Endothelial cell of umbilical vein (primary cell): ENCODE measurements around the gene SLC6A2. TPM values are rescaled to one million over a fixed set of nuclear protein-coding genes. Genes with fewer than 3 reads are reported as not detected.

Source experiments
- BruUV-seq: library from RNA; stranded (reverse); fragments of 400-500 nt; replicated peaks from 2 replicates; lab custom pipeline; 2021; lab: Mats Ljungman, UMichigan
- CTCF ChIA-PET: fragments of 300-600, 350-600 bp; sonication (Branson Sonifier 250); formaldehyde crosslinking; loops from one replicate; lab custom pipeline; 2021; ENCODE audit warnings: antibody characterized with exemption, inconsistent platforms; lab: Charles Lee
- POLR2A ChIA-PET: fragments of 300-600, 350-600 bp; sonication (Branson Sonifier 250); formaldehyde crosslinking; loops from one replicate; lab custom pipeline; 2021; ENCODE audit warnings: antibody characterized with exemption, inconsistent platforms; lab: Charles Lee
- DNase-seq: peaks from one replicate; pipeline ENCODE4 v3.0.0-alpha.2; 2011; ENCODE audit warnings: low read depth, low spot score
- FAIRE-seq: peaks from 2 replicates; lab custom pipeline; 2011; peaks lifted over from hg19 to GRCh38; lab: Jason Lieb, UNC
- H2AFZ ChIP-seq: 2 replicates; pipeline ENCODE4 v1.6.0; 2012; ENCODE audit warnings: low read depth, low read length, control low read depth, inconsistent platforms
- H3K27ac ChIP-seq: 2 replicates; pipeline ENCODE4 v1.5.1; 2011; ENCODE audit warnings: low read depth, mild to moderate bottlenecking, control low read depth, low read length, moderate library complexity; ENCODE audit not compliant: insufficient read depth
- H3K27me3 ChIP-seq, 2 experiments: 2 replicates each; pipeline versions ENCODE4 v1.6.0 to v1.6.1; 2011; ENCODE audit warnings: low read length in 2 of 2, mixed read lengths in 1 of 2; ENCODE audit not compliant: control insufficient read depth in 2 of 2, insufficient read depth in 2 of 2
- H3K36me3 ChIP-seq, 2 experiments: 2 replicates in 1 of 2; 3 replicates in 1 of 2; pipeline ENCODE4 v1.5.1; 2011; ENCODE audit warnings: low read length in 2 of 2, mild to moderate bottlenecking in 1 of 2, moderate library complexity in 1 of 2; ENCODE audit not compliant: control insufficient read depth in 2 of 2, insufficient read depth in 2 of 2; ENCODE audit errors: extremely low read depth in 1 of 2
- H3K4me1 ChIP-seq: 3 replicates; pipeline ENCODE4 v1.5.1; 2011; ENCODE audit warnings: mild to moderate bottlenecking, low read length; ENCODE audit not compliant: control insufficient read depth, insufficient read depth; ENCODE audit errors: extremely low read depth
- H3K4me2 ChIP-seq: 2 replicates; pipeline ENCODE4 v1.6.1; 2011; ENCODE audit warnings: low read length, control low read depth, mixed read lengths; ENCODE audit not compliant: insufficient read depth
- H3K4me3 ChIP-seq, 3 experiments: fragments of 200-600 bp in 1 of 3; sonication (generic), shearing (Covaris generic) in 1 of 3; replicated peaks in 1 of 3; 2 replicates each; pipeline ENCODE4 v1.5.1; 2011 to 2016; ENCODE audit warnings: control low read depth in 3 of 3, low read length in 3 of 3, mild to moderate bottlenecking in 2 of 3, inconsistent platforms in 1 of 3, low read depth in 1 of 3, moderate library complexity in 1 of 3; ENCODE audit not compliant: insufficient read depth in 1 of 3
- H3K79me2 ChIP-seq: 2 replicates; pipeline ENCODE4 v1.6.0; 2012; ENCODE audit warnings: low read length, inconsistent platforms; ENCODE audit not compliant: control insufficient read depth, insufficient read depth
- H3K9ac ChIP-seq: replicated peaks from 2 replicates; pipeline ENCODE3; 2011; ENCODE audit warnings: low read length, control low read depth; ENCODE audit not compliant: insufficient read depth; ENCODE audit errors: extremely low read depth
- H3K9me1 ChIP-seq: replicated peaks from 3 replicates; pipeline ENCODE4 v1.6.0; 2011; ENCODE audit warnings: mild to moderate bottlenecking, low read length; ENCODE audit not compliant: control insufficient read depth, insufficient read depth; ENCODE audit errors: extremely low read depth
- H3K9me3 ChIP-seq: replicated peaks from 2 replicates; pipeline ENCODE4 v1.5.1; 2012; ENCODE audit warnings: low read length, inconsistent platforms; ENCODE audit not compliant: control insufficient read depth, insufficient read depth
- H4K20me1 ChIP-seq: replicated peaks from 2 replicates; pipeline ENCODE3; 2011; ENCODE audit warnings: mild to moderate bottlenecking, low read length; ENCODE audit not compliant: control insufficient read depth, insufficient read depth; ENCODE audit errors: extremely low read depth
- EZH2 ChIP-seq: IDR thresholded peaks from 2 replicates; pipeline ENCODE4 v1.6.1; 2012; ENCODE audit warnings: borderline replicate concordance, low read depth, mild to moderate bottlenecking, moderate library complexity, low read length, inconsistent platforms; ENCODE audit not compliant: severe bottlenecking
- FOS ChIP-seq: IDR thresholded peaks from 2 replicates; pipeline ENCODE4 v1.6.1; 2011; ENCODE audit warnings: mild to moderate bottlenecking, low read length, moderate library complexity, borderline replicate concordance; ENCODE audit not compliant: insufficient read depth
- GATA2 ChIP-seq: IDR thresholded peaks from 2 replicates; pipeline ENCODE4 v1.7.0; 2011; ENCODE audit warnings: low read depth, mild to moderate bottlenecking, moderate library complexity, mixed read lengths, low read length; ENCODE audit not compliant: insufficient read length, insufficient read depth
- JUN ChIP-seq: IDR thresholded peaks from 2 replicates; pipeline ENCODE4 v1.6.1; 2011; ENCODE audit warnings: borderline replicate concordance, low read depth; ENCODE audit not compliant: insufficient read length, insufficient read depth
- MYC ChIP-seq: IDR thresholded peaks from one replicate; pipeline ENCODE4 v1.6.1; 2011; ENCODE audit warnings: mild to moderate bottlenecking, low read depth, low read length
- POLR2A ChIP-seq: IDR thresholded peaks from 2 replicates; pipeline ENCODE4 v1.6.1; 2012; ENCODE audit warnings: low read depth, mild to moderate bottlenecking, control low read depth, low read length
- POLR2AphosphoS5 ChIP-seq: IDR thresholded peaks from 2 replicates; pipeline ENCODE4 v1.6.1; 2012; ENCODE audit warnings: low read depth, mild to moderate bottlenecking, control low read depth, low read length, moderate library complexity; ENCODE audit not compliant: insufficient read depth
- dilution Hi-C: fragments of 300-500 bp; cut with MboI; formaldehyde crosslinking; loops from one replicate; pipeline ENCODE4 v1.15.0; 2019; ENCODE audit warnings: low sequenced_read_pairs; ENCODE audit not compliant: extremely low pct_ligation_motif_present
- intact Hi-C: fragments of 100-400 bp; cut with micrococcal nuclease; formaldehyde crosslinking; loops from one replicate; pipeline ENCODE4 v1.10.0; 2022
- polyA plus RNA-seq, 4 experiments: library from polyadenylated mRNA; depleted of rRNA in 3 of 4; stranded (reverse) in 3 of 4; unstranded in 1 of 4; fragments of >200 nt; gene quantifications; 2 replicates each; pipeline versions ENCODE4 v1.2.1 to v1.2.3, GENCODE V29; 2011 to 2012; ENCODE audit warnings: missing spikeins in 1 of 4
- total RNA-seq: library from RNA; stranded (reverse); gene quantifications from 2 replicates; pipeline ENCODE4 v1.2.3, GENCODE V29; 2021
- TF ChIP-seq, protein P1 (sequence below), 2 donors: IDR thresholded peaks; 1 replicate in 1 of 2; 2 replicates in 1 of 2; pipeline ENCODE4 v1.5.1; 2011; ENCODE audit warnings: low read length in 2 of 2, mild to moderate bottlenecking in 2 of 2, moderate library complexity in 2 of 2, control low read depth in 1 of 2, inconsistent platforms in 1 of 2, low read depth in 1 of 2; ENCODE audit not compliant: insufficient read depth in 1 of 2; ENCODE audit errors: extremely low read depth in 1 of 2
- TF ChIP-seq, protein P2 (sequence below): IDR thresholded peaks from 2 replicates; pipeline ENCODE4 v1.6.1; 2011; ENCODE audit not compliant: insufficient read depth, insufficient read length

SLC6A2 gene
- total and polyA plus RNA-seq, 2 donors (not counting 3 experiments of a cell fraction or from before 2014, with no cell fraction given) = not detected

DNA sequence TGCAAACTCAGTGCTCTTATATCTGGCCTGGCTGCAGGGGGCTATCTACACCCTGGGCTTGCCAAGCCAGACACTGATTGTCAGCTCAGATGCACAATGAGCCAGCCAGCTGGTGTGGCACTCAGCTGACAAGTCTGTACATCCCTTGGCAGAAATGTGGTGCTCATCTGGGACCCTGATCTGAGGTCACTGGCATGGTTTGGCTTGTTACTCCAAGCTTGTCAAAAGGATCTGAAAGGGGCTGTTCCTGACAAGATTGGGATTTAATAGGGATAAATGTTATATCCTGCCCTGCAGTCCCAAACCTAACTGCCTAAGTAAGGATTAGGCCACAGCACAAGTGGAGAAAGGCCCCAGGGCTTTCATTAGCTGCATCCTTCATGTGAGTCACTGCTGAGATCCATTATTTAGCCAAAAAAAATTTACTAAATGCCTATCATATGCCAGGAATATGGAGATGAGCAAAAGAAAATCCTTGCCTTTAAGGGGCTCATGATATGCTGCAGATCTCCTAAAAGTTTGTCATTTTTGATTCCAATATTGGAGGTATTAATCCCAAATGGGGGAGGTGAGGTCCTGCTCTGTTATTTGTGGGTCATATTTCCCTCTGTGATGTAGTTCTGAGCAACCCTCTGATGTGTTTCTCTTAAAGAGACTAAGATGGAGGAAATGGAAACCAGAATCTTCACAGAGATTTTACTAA lies 6.3 kb downstream of the SLC6A2 start:
- no peaks in the 10 kb centered on the region for H3K9me3 ChIP-seq
- no peak overlapping the region for H3K4me2 ChIP-seq

More for the DNA sequence above, 6.3 kb downstream of the SLC6A2 start:
- peaks cover 11 to 20% of the 10 kb centered on the region in 2 experiments for H3K27me3 ChIP-seq
- no peak overlapping the region for H3K4me3 ChIP-seq
- H4K20me1 ChIP-seq = no peaks in the 10 kb centered on the region
- dilution Hi-C loops (no loop called here), intact Hi-C loops (no loop called here)
- BruUV-seq = no TSS peak
- H3K36me3 ChIP-seq = no peaks in the 10 kb centered on the region
- TF ChIP-seq EZH2 (no peak), POLR2A (no peak), POLR2AphosphoS5 (no peak), JUN (no peak), GATA2 (no peak), FOS (no peak), MYC (no peak)
- TF ChIP-seq, protein P1, sequence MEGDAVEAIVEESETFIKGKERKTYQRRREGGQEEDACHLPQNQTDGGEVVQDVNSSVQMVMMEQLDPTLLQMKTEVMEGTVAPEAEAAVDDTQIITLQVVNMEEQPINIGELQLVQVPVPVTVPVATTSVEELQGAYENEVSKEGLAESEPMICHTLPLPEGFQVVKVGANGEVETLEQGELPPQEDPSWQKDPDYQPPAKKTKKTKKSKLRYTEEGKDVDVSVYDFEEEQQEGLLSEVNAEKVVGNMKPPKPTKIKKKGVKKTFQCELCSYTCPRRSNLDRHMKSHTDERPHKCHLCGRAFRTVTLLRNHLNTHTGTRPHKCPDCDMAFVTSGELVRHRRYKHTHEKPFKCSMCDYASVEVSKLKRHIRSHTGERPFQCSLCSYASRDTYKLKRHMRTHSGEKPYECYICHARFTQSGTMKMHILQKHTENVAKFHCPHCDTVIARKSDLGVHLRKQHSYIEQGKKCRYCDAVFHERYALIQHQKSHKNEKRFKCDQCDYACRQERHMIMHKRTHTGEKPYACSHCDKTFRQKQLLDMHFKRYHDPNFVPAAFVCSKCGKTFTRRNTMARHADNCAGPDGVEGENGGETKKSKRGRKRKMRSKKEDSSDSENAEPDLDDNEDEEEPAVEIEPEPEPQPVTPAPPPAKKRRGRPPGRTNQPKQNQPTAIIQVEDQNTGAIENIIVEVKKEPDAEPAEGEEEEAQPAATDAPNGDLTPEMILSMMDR (IDR thresholded peaks at IDR 0.05; ENCODE audit: extremely low read depth in 1 of 2, insufficient read depth in 1 of 2, low read depth in 1 of 2, low read length in 2 of 2) = no peak
- TF ChIP-seq, protein P2, sequence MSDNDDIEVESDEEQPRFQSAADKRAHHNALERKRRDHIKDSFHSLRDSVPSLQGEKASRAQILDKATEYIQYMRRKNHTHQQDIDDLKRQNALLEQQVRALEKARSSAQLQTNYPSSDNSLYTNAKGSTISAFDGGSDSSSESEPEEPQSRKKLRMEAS = no peak
- H2AFZ ChIP-seq = no peak overlapping the region
- no peaks in the 10 kb centered on the region for H3K4me1 ChIP-seq
- H3K9ac ChIP-seq = no peak overlapping the region
- H3K27ac ChIP-seq = no peak overlapping the region
- no peak for FAIRE-seq
- H3K9me1 ChIP-seq = no peaks in the 10 kb centered on the region
- CTCF ChIA-PET = no interaction called here
- no peaks in the 10 kb centered on the region for H3K79me2 ChIP-seq
- POLR2A ChIA-PET = no interaction called here
- DNase-seq = no peak
